ENCODE data around the gene SLC29A2.

DNA sequence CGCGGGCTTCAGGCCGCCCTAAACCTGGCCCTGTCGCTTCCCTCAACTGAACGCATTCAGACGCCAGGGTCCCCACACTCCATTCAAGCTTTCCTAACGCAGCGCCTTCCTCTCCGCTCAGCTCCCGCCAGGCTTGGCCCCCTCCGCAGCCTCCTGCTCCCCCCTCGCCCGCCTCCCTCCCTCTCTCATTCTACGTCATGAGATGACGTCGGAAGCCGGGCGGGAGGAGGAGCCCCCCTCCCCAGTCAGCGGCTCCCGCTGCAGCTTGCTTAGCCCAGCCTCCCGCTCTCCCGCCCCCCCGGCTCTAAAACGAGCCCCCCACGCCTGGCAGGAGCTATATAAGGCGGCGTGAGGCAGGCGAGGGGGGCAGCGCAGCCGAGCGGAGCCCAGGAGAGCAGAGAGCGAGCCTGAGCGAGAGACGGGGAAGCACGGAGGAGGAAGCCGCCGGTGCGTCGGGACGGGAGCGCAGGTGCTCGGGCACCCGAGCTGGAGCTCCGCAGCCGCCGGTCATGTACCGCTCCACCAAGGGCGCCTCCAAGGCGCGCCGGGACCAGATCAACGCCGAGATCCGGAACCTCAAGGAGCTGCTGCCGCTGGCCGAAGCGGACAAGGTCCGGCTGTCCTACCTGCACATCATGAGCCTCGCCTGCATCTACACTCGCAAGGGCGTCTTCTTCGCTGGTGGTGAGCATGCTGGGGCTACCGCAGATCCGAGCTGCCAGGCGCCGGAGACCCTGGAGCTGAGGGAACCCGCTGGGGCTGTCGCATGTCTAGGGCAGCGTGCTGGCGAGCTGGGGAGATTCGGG, 49.3 kb upstream of the SLC29A2 start, which contains the start of gene NPAS4:
- TF ChIP-seq POLR2A (IDR thresholded peaks at IDR 0.05), result no peak
- no peak for TF ChIP-seq POLR2AphosphoS5 (IDR thresholded peaks at IDR 0.05)

Data from transverse colon (tissue), 3 donors.